ENCODE results near the gene MED16. TPM values are rescaled to one million over a fixed set of nuclear protein-coding genes. Genes with fewer than 3 reads are reported as not detected.

The MED16 gene
- total and polyA plus RNA-seq, 2 of the 4 experiments (the other 2 are of a cell fraction), result 8.1 to 40.2 TPM

DNA sequence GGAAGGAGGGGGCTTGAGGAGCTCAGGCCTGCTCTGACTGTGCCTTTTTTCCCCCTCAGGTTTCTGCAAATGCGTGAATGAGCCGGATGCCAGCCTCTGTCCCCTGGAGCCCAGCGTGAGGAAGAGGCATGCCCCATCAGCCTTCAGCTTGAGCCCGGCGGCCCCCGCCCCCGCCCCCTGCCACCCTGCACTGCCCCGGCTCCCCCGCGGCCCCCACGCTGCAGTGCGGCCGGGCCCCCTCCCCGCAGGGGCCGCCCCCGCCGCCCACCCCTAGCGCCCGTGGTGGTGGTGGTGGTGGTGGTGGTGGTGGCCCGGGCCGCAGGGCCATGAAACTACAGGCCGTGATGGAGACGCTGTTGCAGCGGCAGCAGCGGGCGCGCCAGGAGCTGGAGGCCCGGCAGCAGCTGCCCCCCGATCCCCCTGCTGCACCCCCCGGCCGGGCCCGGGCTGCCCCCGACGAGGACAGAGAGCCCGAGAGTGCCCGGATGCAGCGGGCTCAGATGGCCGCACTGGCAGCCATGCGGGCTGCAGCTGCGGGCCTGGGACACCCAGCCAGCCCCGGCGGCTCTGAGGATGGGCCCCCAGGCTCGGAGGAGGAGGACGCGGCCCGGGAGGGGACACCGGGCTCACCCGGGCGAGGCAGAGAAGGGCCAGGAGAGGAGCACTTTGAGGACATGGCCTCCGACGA is 36.4 kb upstream of the MED16 start:
- no peak overlapping the region for H2AK5ac ChIP-seq (ENCODE audit: low read depth, low read length)
- H4K5ac ChIP-seq (ENCODE audit: low read depth, low read length), result no peak overlapping the region
- H3K79me1 ChIP-seq (ENCODE audit: low read depth in 1 of 2, low read length in 2 of 2), result peaks cover 15 to 52% of the 10 kb centered on the region in 2 experiments
- no peak overlapping the region for H3K23ac ChIP-seq (ENCODE audit: low read depth, low read length)
- TF ChIP-seq RCOR1 (IDR thresholded peaks at IDR 0.05; ENCODE audit: insufficient replicate concordance, low read length) (no peak), CTCF (conservative IDR thresholded peaks at IDR 0.05; ENCODE audit: low read depth, low read length) (no peak), RFX5 (IDR thresholded peaks at IDR 0.05; ENCODE audit: low read depth, low read length) (no peak), MAZ (IDR thresholded peaks at IDR 0.05; ENCODE audit: borderline replicate concordance, low read depth, low read length) (no peak), MXI1 (IDR thresholded peaks at IDR 0.05; ENCODE audit: borderline replicate concordance, low read depth, low read length) (no peak), POLR2A (IDR thresholded peaks at IDR 0.05; ENCODE audit: low read depth, low read length) (no peak), MAFK (IDR thresholded peaks at IDR 0.05; ENCODE audit: low read depth, low read length) (no peak), FOS (IDR thresholded peaks at IDR 0.05; ENCODE audit: low read depth, low read length) (no peak), RAD21 (IDR thresholded peaks at IDR 0.05; ENCODE audit: low read length) (no peak), SMC3 (IDR thresholded peaks at IDR 0.05; ENCODE audit: low read depth, low read length) (no peak), CHD1 (IDR thresholded peaks at IDR 0.05; ENCODE audit: low read depth, low read length) (no peak), CEBPB (IDR thresholded peaks at IDR 0.05; ENCODE audit: low read depth, low read length) (no peak), NFE2L2 (IDR thresholded peaks at IDR 0.05; ENCODE audit: low read depth, low read length) (no peak), BHLHE40 (IDR thresholded peaks at IDR 0.05; ENCODE audit: low read depth, low read length) (no peak)
- TF ChIP-seq, protein P1, sequence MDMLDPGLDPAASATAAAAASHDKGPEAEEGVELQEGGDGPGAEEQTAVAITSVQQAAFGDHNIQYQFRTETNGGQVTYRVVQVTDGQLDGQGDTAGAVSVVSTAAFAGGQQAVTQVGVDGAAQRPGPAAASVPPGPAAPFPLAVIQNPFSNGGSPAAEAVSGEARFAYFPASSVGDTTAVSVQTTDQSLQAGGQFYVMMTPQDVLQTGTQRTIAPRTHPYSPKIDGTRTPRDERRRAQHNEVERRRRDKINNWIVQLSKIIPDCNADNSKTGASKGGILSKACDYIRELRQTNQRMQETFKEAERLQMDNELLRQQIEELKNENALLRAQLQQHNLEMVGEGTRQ (IDR thresholded peaks at IDR 0.05; ENCODE audit: low read depth, low read length), result no peak
- TF ChIP-seq, protein P2, sequence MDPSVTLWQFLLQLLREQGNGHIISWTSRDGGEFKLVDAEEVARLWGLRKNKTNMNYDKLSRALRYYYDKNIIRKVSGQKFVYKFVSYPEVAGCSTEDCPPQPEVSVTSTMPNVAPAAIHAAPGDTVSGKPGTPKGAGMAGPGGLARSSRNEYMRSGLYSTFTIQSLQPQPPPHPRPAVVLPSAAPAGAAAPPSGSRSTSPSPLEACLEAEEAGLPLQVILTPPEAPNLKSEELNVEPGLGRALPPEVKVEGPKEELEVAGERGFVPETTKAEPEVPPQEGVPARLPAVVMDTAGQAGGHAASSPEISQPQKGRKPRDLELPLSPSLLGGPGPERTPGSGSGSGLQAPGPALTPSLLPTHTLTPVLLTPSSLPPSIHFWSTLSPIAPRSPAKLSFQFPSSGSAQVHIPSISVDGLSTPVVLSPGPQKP (IDR thresholded peaks at IDR 0.05; ENCODE audit: borderline replicate concordance, low read depth, low read length), result no peak
- no peak overlapping the region for H2BK120ac ChIP-seq (ENCODE audit: low read depth, low read length)
- ChIA-PET POLR2A (ENCODE audit: unreplicated experiment) (no interaction called here), CTCF (interaction anchor here (0.6 kb wide), 1 partner anchor 472 kb away, joined by 3 read pairs; no protein-coding TSS in a partner anchor)
- H4K20me1 ChIP-seq (ENCODE audit: insufficient read depth, low read length), result peaks cover 15% of the 10 kb centered on the region
- H3K4me1 ChIP-seq (ENCODE audit: control insufficient read depth, insufficient read depth, low read length), result peaks cover 24% of the 10 kb centered on the region
- no CpG with 5 or more reads among the region's 51 CpGs for WGBS, 2 experiments (ENCODE audit: extremely low coverage in 2 of 2, insufficient read length in 1 of 2)
- no peak overlapping the region for H2BK20ac ChIP-seq (ENCODE audit: low read depth, low read length)
- H3K4me2 ChIP-seq (ENCODE audit: low read depth, low read length), result no peak overlapping the region
- no TSS peak for BruUV-seq (replicated peaks)
- H4K91ac ChIP-seq (ENCODE audit: insufficient read depth, low read depth, low read length), result no peak overlapping the region
- no peak overlapping the region for H4K8ac ChIP-seq (ENCODE audit: low read depth in 2 of 2, low read length in 2 of 2)
- H3K9ac ChIP-seq (ENCODE audit: low read depth, low read length), result no peak overlapping the region
- no peak overlapping the region for H3K18ac ChIP-seq (ENCODE audit: low read depth, low read length)
- H3K9me1 ChIP-seq (ENCODE audit: insufficient read depth, low read length), result no peaks in the 10 kb centered on the region; the same call in 1 of the 2 replicates
- no peak overlapping the region for H3K4me3 ChIP-seq (ENCODE audit: insufficient read depth, low read depth, low read length)
- H3K27ac ChIP-seq (ENCODE audit: insufficient read depth, low read length), result no peak overlapping the region
- in situ Hi-C loops (cut with MboI; ENCODE audit: low sequenced_read_pairs) (no loop called here), dilution Hi-C loops (cut with HindIII; ENCODE audit: low sequenced_read_pairs, unreplicated experiment) (no loop called here), intact Hi-C loops (cut with micrococcal nuclease) (no loop called here)
- H3K56ac ChIP-seq (ENCODE audit: extremely low read depth, insufficient read depth, low read length), result no peak overlapping the region
- H2AFZ ChIP-seq (replicated peaks; ENCODE audit: low read length, poor library complexity), result no peak overlapping the region
- no peak overlapping the region for H2BK15ac ChIP-seq (ENCODE audit: low read depth, low read length)
- H3K14ac ChIP-seq (replicated peaks; ENCODE audit: low read depth, low read length), result no peak overlapping the region
- ATAC-seq (ENCODE audit: low read depth) (no peak), DNase-seq (no peak)
- no peak overlapping the region for H2AK9ac ChIP-seq (replicated peaks; ENCODE audit: low read depth, low read length, poor library complexity)
- peaks cover 40% of the 10 kb centered on the region for H3K36me3 ChIP-seq (ENCODE audit: control insufficient read depth, insufficient read depth, low read length)
- no peaks in the 10 kb centered on the region for H3K9me3 ChIP-seq (ENCODE audit: control insufficient read depth, insufficient read depth, low read length)
- H2BK5ac ChIP-seq (ENCODE audit: low read depth, low read length, poor library complexity, severe bottlenecking), result no peak overlapping the region
- no peak overlapping the region for H3K4ac ChIP-seq (ENCODE audit: low read depth, low read length)
- no peaks in the 10 kb centered on the region for H3K27me3 ChIP-seq (ENCODE audit: control insufficient read depth, insufficient read depth, low read length)

Measured in IMR-90 (cell line).